A549 treated with ZK216348 at 1 μM for 4 hours (cell line): ENCODE data around the gene ATP6V0C. TPM values are rescaled to one million over a fixed set of nuclear protein-coding genes. Genes with fewer than 3 reads are reported as not detected.

Experiments used
- total RNA-seq: library from RNA; stranded (reverse); fragments of 200-300 nt; extraction: Qiagen RNA extraction; gene quantifications from 5 replicates; pipeline ENCODE4 v1.2.3, GENCODE V29; 2022; ENCODE audit warnings: low read depth

Gene ATP6V0C
- total RNA-seq, result 125 to 283 TPM (median 245 TPM) in 5 replicates

GRCh38 chr16:2513405-2514332 lies at the start of gene ATP6V0C:
Gene ATP6V0C (plus strand): TSS chr16:2513952. CDS start chr16:2514104, 152 bp downstream.

DNA sequence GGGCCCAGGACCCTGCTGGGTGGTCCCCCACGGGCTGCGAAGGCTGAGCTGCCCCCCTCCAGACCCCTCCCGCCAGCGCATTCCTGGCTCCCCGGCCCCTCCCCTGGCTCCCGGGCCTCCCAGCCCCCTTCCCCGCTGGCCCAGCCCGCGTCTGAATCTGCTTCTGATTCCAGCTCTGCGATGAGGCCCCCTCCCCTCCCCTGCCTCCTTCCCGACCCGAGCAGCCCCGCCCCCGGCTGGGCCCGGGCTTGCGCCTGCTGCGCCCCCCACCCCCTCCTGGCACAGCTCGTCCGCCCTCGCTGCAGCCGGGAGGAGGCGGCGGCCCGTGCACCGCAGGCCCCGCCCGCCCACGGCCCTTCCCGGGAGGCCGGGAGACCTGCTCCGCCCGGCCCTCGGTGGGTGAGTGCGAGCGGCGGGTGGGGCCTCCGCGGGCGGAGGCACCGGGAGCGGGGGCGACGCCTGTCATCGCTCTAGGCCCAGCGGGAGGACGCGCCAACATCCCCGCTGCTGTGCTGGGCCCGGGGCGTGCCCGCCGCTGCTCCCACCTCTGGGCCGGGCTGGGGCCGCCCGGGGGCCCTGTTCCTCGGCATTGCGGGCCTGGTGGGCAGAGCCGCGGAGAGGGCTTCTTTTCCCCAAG lies 42.6 kb upstream of the ATP6V0C start, which contains the start of gene NTN3:
Gene NTN3 (plus strand): TSS at position 282 of the 637 bp plus-strand sequence. CDS start 405 bp downstream, outside the sequence.

DNA sequence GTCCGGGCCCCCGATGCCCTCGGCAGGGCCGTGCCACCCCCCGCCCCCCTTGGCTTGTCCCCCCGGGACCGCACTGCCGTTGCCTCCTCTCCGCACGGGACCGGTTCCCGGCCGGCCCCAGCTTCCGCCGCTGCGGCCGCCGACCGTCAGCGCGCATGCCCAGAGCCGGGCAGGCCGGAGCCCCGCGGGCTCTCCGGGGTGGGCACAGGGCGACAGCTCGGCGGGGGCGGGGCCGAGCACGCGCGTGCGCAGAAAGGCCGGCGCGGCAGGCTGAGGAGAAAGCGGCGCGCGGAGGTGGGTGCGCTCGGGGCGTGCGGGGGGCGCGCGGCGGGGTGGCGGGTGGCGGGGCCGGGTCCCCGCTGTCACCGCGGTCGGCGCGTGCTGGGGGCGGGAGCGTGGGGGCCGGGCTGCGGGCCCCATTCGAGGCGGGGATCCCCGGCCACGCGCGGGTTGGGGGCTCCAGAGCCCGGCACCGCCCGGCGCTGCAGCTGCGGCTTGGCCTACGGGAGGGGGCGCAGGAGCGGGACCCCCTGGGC lies 38.8 kb upstream of the ATP6V0C start, which contains the start of gene TBC1D24:
Gene TBC1D24 (plus strand): TSS at position 251 of the 536 bp plus-strand sequence. CDS start 21,022 bp downstream, outside the sequence.

GRCh38 chr16:2520097-2520783 lies 6.5 kb downstream of the ATP6V0C start, which contains the start of gene AMDHD2:
Gene AMDHD2 (plus strand): TSS chr16:2520371. CDS start chr16:2520459, 88 bp downstream.

GRCh38 chr16:2531371-2531695 lies 17.6 kb downstream of the ATP6V0C start, which contains the start of gene CEMP1:
Gene CEMP1 (minus strand): TSS chr16:2531408. CDS start chr16:2531073, 335 bp downstream.

DNA sequence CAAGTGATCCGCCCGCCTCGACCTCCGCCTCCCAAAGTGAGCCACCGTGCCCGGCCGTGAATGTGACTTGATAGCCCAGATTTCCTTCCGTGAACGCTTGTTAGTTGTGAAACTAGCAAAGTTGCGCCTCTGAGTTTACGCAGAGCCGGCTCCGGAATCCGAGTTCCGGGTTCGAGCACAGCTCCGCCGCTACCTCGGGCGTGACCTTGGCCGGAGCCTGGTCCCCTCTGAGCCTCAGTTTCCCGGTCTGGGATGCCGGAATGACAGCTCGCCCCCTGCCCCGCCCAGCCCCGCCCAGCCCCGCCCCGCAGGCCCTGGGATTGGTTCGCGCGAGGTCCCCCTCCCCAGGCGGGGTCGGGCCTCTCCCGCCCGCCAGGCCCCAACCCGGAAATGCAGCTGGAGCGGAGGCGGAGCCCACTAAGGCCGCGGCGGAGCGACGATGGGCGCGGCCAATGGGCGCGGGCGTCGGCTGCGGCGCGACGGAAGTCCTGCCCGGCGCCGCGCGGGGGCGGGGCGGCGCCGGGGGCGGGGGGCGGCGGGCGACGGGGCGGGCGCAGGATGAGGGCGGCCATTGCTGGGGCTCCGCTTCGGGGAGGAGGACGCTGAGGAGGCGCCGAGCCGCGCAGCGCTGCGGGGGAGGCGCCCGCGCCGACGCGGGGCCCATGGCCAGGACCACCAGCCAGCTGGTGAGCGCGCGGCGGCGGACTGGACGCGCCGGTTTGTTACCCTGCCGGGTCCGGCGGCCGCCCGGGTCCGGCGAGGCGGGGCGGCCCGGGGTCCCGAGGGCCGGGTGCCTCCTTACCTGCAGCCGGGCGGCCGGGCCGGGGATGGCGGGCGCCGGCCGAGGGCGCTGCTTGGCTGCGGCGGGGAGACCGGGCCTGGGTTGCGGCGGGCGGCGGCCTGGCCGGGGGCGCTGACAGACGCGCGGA lies 24.0 kb downstream of the ATP6V0C start, which contains the start of gene PDPK1:
Gene PDPK1 (plus strand): TSS at position 571 of the 929 bp plus-strand sequence. CDS start 92 bp downstream, at position 663.

Other genes with a start within 250 kb of the ATP6V0C start
- 254 to 289 TPM (median 260 TPM) in 5 replicates for gene RNPS1, start 245.8 kb upstream of the ATP6V0C start, total RNA-seq
- 13.8 to 23.1 TPM (median 19.7 TPM) in 5 replicates for gene ABCA3, start 173.2 kb upstream of the ATP6V0C start, total RNA-seq
- gene CCNF, start 84.5 kb upstream of the ATP6V0C start, total RNA-seq, result 16.8 to 24.3 TPM (median 23.8 TPM) in 5 replicates
- gene TEDC2, start 53.8 kb upstream of the ATP6V0C start, total RNA-seq, result 12.6 to 24.4 TPM (median 21.2 TPM) in 5 replicates
- 0.12 TPM in 1 of 5 replicates, not detected in the others for gene NTN3, start 42.7 kb upstream of the ATP6V0C start, total RNA-seq
- gene TBC1D24, start 38.8 kb upstream of the ATP6V0C start, total RNA-seq, result 5.1 to 8.9 TPM (median 8.5 TPM) in 5 replicates
- 10.2 to 28.8 TPM (median 27.7 TPM) in 5 replicates for gene AMDHD2, start 6.4 kb downstream of the ATP6V0C start, total RNA-seq
- not detected in 5 replicates for gene CEMP1, start 17.5 kb downstream of the ATP6V0C start, total RNA-seq
- 22.0 to 25.6 TPM (median 22.4 TPM) in 5 replicates for gene PDPK1, start 24.1 kb downstream of the ATP6V0C start, total RNA-seq
- gene KCTD5, start 168.6 kb downstream of the ATP6V0C start, total RNA-seq, result 31.5 to 44.6 TPM (median 42.6 TPM) in 5 replicates
- gene PRSS27, start 206.3 kb downstream of the ATP6V0C start, total RNA-seq, result 1.0 to 2.2 TPM (median 1.8 TPM) in 5 replicates
- 263 to 471 TPM (median 435 TPM) in 5 replicates for gene SRRM2, start 238.7 kb downstream of the ATP6V0C start, total RNA-seq